Measurements from ENCODE around the gene TCF7L1. TPM values are rescaled to one million over a fixed set of nuclear protein-coding genes. Genes with fewer than 3 reads are reported as not detected.

Gene TCF7L1
- total RNA-seq, 2 experiments from 2014 or later, result not detected

DNA sequence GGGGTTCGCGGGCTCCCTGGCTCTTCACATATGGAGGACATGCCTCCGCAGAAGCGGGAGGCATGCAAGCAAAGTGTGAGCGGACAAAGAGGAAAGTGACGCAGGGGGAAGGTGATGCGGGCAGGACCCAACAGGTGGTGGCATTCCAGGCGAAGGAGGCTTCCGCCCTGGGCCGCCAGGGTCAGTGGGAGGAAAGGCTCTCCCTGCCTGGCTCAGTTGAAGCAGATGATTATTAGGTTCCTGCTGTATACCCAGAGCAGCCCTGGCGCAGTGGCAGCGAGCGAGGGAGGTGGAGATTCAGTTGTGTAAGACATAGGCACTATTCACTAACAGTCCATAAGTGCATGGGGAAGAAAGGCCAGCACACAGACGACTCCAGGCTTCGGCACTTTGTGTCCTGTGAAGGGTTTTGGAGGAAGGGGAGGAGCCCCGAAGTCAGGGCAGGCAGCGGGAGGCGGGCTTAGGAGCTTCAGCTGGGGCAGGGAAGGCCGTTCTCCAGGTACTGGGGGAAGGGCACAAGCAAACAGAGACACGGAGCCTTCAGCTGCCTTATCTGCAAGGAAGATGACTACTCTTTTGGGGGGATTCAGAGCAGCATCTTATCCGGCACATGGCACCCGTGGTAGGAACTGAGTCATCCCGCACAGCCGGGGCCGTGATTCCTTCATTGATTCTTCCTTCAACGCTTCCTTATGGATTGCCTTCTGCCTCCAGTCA, 104.8 kb downstream of the TCF7L1 start:
- ChIA-PET CTCF (ENCODE audit: unreplicated experiment) (no interaction called here), POLR2A (no interaction called here)
- no peak for DNase-seq (ENCODE audit: low spot score)
- Histone ChIP-seq H4K20me1 (ENCODE audit: insufficient read depth, low read length) (no peaks in the 10 kb centered on the region), H3K36me3 (ENCODE audit: insufficient read depth, low read length) (no peaks in the 10 kb centered on the region), H3K4me1 (ENCODE audit: insufficient read depth, low read length, poor library complexity, severe bottlenecking) (no peaks in the 10 kb centered on the region), H3K9me3 (ENCODE audit: low read length) (no peaks in the 10 kb centered on the region), H3K4me2 (ENCODE audit: low read length) (no peak overlapping the region), H3K4me3 (ENCODE audit: low read depth, low read length, poor library complexity, severe bottlenecking) (no peak overlapping the region), H3K9me2 (ENCODE audit: insufficient read depth, low read length) (no peaks in the 10 kb centered on the region), H2AFZ (ENCODE audit: low read length) (no peak overlapping the region), H3K79me2 (ENCODE audit: insufficient read depth, low read depth, low read length) (no peaks in the 10 kb centered on the region), H3K27ac (ENCODE audit: low read depth, low read length, poor library complexity, severe bottlenecking) (no peak overlapping the region)
- BruUV-seq (replicated peaks), result no TSS peak
- TF ChIP-seq, protein P1, sequence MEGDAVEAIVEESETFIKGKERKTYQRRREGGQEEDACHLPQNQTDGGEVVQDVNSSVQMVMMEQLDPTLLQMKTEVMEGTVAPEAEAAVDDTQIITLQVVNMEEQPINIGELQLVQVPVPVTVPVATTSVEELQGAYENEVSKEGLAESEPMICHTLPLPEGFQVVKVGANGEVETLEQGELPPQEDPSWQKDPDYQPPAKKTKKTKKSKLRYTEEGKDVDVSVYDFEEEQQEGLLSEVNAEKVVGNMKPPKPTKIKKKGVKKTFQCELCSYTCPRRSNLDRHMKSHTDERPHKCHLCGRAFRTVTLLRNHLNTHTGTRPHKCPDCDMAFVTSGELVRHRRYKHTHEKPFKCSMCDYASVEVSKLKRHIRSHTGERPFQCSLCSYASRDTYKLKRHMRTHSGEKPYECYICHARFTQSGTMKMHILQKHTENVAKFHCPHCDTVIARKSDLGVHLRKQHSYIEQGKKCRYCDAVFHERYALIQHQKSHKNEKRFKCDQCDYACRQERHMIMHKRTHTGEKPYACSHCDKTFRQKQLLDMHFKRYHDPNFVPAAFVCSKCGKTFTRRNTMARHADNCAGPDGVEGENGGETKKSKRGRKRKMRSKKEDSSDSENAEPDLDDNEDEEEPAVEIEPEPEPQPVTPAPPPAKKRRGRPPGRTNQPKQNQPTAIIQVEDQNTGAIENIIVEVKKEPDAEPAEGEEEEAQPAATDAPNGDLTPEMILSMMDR (conservative IDR thresholded peaks at IDR 0.05; ENCODE audit: low read length), result no peak
- no peak for TF ChIP-seq EZH2phosphoT487 (IDR thresholded peaks at IDR 0.05; ENCODE audit: borderline replicate concordance, low read depth, low read length)
- intact Hi-C loops (cut with micrococcal nuclease; ENCODE audit: unreplicated experiment), result no loop called here

DNA sequence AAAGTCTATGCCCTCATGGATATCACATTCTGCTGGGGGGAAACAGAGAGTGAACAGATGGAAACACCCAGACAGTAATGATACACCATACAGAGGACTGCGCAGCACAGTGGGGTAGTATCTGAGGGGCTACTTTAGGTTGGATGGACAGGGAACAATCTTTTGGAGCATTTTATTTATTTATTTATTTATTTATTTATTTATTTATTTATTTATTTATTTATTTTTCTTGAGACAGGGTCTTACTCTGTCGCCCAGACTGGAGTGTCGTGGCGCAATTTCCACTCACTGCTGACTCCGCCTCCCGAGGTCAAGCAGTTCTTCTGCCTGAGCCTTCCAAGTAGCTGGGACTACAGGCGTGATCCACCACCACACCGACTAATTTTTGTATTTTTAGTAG, 105.4 kb downstream of the TCF7L1 start:
- BruUV-seq (replicated peaks), result no TSS peak
- ChIA-PET CTCF (ENCODE audit: unreplicated experiment) (no interaction called here), POLR2A (no interaction called here)

DNA sequence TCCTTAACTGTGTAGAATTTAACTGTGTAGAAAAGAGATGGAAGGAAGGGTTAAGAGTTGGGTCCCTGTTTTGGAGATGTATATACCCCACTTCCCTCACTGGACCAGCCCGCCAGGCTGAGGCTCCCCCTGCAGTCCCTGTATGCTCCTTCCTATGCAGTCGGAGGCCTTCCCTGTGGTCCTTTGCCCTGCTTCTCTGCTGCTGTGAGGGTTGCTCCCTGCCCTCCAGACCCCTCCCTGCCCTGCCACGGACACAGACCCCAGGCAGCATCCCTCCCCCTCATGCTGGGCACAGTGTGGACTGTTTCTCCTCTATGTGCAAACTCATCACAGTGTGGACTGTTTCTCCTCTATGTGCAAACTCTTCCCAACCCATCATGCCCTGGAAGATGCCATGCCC, 105.9 kb downstream of the TCF7L1 start:
- no peak for DNase-seq (ENCODE audit: low spot score)
- Histone ChIP-seq H3K27ac (ENCODE audit: low read depth, low read length, poor library complexity, severe bottlenecking) (no peak overlapping the region), H4K20me1 (ENCODE audit: insufficient read depth, low read length) (no peaks in the 10 kb centered on the region), H3K4me3 (ENCODE audit: low read depth, low read length, poor library complexity, severe bottlenecking) (no peak overlapping the region), H3K79me2 (ENCODE audit: insufficient read depth, low read depth, low read length) (no peaks in the 10 kb centered on the region), H3K4me1 (ENCODE audit: insufficient read depth, low read length, poor library complexity, severe bottlenecking) (no peaks in the 10 kb centered on the region), H3K9me3 (ENCODE audit: low read length) (no peaks in the 10 kb centered on the region), H3K9me2 (ENCODE audit: insufficient read depth, low read length) (no peaks in the 10 kb centered on the region), H3K4me2 (ENCODE audit: low read length) (no peak overlapping the region), H3K36me3 (ENCODE audit: insufficient read depth, low read length) (no peaks in the 10 kb centered on the region), H2AFZ (ENCODE audit: low read length) (no peak overlapping the region)
- ChIA-PET POLR2A (no interaction called here), CTCF (ENCODE audit: unreplicated experiment) (no interaction called here)
- intact Hi-C loops (cut with micrococcal nuclease; ENCODE audit: unreplicated experiment), result no loop called here
- no peak for TF ChIP-seq EZH2phosphoT487 (IDR thresholded peaks at IDR 0.05; ENCODE audit: borderline replicate concordance, low read depth, low read length)
- TF ChIP-seq, protein P1 (conservative IDR thresholded peaks at IDR 0.05; ENCODE audit: low read length), result no peak
- BruUV-seq (replicated peaks), result no TSS peak

More for the DNA sequence above, 105.4 kb downstream of the TCF7L1 start:
- Histone ChIP-seq H3K79me2 (ENCODE audit: insufficient read depth, low read depth, low read length) (no peaks in the 10 kb centered on the region), H3K27ac (ENCODE audit: low read depth, low read length, poor library complexity, severe bottlenecking) (no peak overlapping the region), H3K4me1 (ENCODE audit: insufficient read depth, low read length, poor library complexity, severe bottlenecking) (no peaks in the 10 kb centered on the region), H3K9me2 (ENCODE audit: insufficient read depth, low read length) (no peaks in the 10 kb centered on the region), H3K36me3 (ENCODE audit: insufficient read depth, low read length) (no peaks in the 10 kb centered on the region), H3K4me2 (ENCODE audit: low read length) (no peak overlapping the region), H3K4me3 (ENCODE audit: low read depth, low read length, poor library complexity, severe bottlenecking) (no peak overlapping the region), H2AFZ (ENCODE audit: low read length) (no peak overlapping the region), H4K20me1 (ENCODE audit: insufficient read depth, low read length) (no peaks in the 10 kb centered on the region), H3K9me3 (ENCODE audit: low read length) (no peaks in the 10 kb centered on the region)
- no peak for TF ChIP-seq EZH2phosphoT487 (IDR thresholded peaks at IDR 0.05; ENCODE audit: borderline replicate concordance, low read depth, low read length)
- TF ChIP-seq, protein P1 (conservative IDR thresholded peaks at IDR 0.05; ENCODE audit: low read length), result no peak
- DNase-seq (ENCODE audit: low spot score), result no peak
- intact Hi-C loops (cut with micrococcal nuclease; ENCODE audit: unreplicated experiment), result no loop called here

Data from OCI-LY7 (cell line).